Common myeloid progenitor, CD34-positive (primary cell): ENCODE measurements around the gene CCDC192.
"Not testable (repeated sequence)": the region's sequence is repeated elsewhere in the genome, so short reads cannot be mapped to it uniquely, and the experiment has no call there.

Experiments used
- CTCF ChIA-PET: fragments of 350-600 bp; sonication (Branson Sonifier 250); formaldehyde crosslinking; loops from one replicate; lab custom pipeline; 2021; ENCODE audit warnings: antibody characterized with exemption; lab: Charles Lee
- POLR2A ChIA-PET: fragments of 350-600 bp; sonication (Branson Sonifier 250); formaldehyde crosslinking; loops from one replicate; lab custom pipeline; 2021; ENCODE audit warnings: antibody characterized with exemption; lab: Charles Lee
- DNase-seq, 3 donors: peaks; one replicate each; pipeline versions ENCODE4 v3.0.0 to v3.0.0-alpha.2; 2013
- H3K27ac ChIP-seq, 2 experiments: 1 replicate in 1 of 2; 2 replicates in 1 of 2; pipeline ENCODE4 v1.7.0; 2013; ENCODE audit warnings: inconsistent platforms in 2 of 2, low read length in 2 of 2, mild to moderate bottlenecking in 2 of 2, low read depth in 1 of 2, moderate library complexity in 1 of 2; ENCODE audit not compliant: severe bottlenecking in 2 of 2, insufficient read depth in 1 of 2, poor library complexity in 1 of 2
- H3K27me3 ChIP-seq, 5 experiments: replicated peaks in 2 of 5; 1 replicate in 3 of 5; 2 replicates in 2 of 5; pipeline versions ENCODE4 v1.6.1 to v1.7.0; 2013; ENCODE audit warnings: low read length in 4 of 5, mild to moderate bottlenecking in 2 of 5, moderate library complexity in 2 of 5, inconsistent platforms in 1 of 5; ENCODE audit not compliant: insufficient read depth in 5 of 5, control insufficient read depth in 4 of 5
- H3K36me3 ChIP-seq, 4 experiments: 1 replicate in 2 of 4; 2 replicates in 2 of 4; pipeline versions ENCODE4 v1.6.1 to v1.7.0; 2013; ENCODE audit warnings: low read length in 3 of 4, control low read depth in 1 of 4, mild to moderate bottlenecking in 1 of 4; ENCODE audit not compliant: control insufficient read depth in 4 of 4, insufficient read depth in 4 of 4
- H3K4me1 ChIP-seq, 4 experiments: 1 replicate in 3 of 4; 2 replicates in 1 of 4; pipeline versions ENCODE4 v1.6.1 to v1.7.1; 2013; ENCODE audit warnings: low read length in 3 of 4, mild to moderate bottlenecking in 3 of 4, control low read depth in 1 of 4, inconsistent platforms in 1 of 4, moderate library complexity in 1 of 4; ENCODE audit not compliant: control insufficient read depth in 4 of 4, insufficient read depth in 4 of 4; ENCODE audit errors: control extremely low read depth in 1 of 4
- H3K4me3 ChIP-seq, 7 experiments: 1 replicate in 4 of 7; 2 replicates in 3 of 7; pipeline versions ENCODE4 v1.5.1 to v1.7.0; 2013; ENCODE audit warnings: mild to moderate bottlenecking in 7 of 7, low read length in 6 of 7, moderate library complexity in 6 of 7, inconsistent platforms in 2 of 7, low read depth in 2 of 7, control low read depth in 1 of 7; ENCODE audit not compliant: insufficient read depth in 4 of 7, control insufficient read depth in 1 of 7; ENCODE audit errors: extremely low read depth in 1 of 7
- H3K9me3 ChIP-seq, 5 experiments: 1 replicate in 4 of 5; 2 replicates in 1 of 5; pipeline versions ENCODE4 v1.6.1 to v1.7.1; 2013; ENCODE audit warnings: low read length in 4 of 5, mild to moderate bottlenecking in 2 of 5, inconsistent platforms in 1 of 5, low read depth in 1 of 5, moderate library complexity in 1 of 5; ENCODE audit not compliant: control insufficient read depth in 4 of 5, insufficient read depth in 2 of 5; ENCODE audit errors: control extremely low read depth in 1 of 5
- WGBS: methylation state at CpG from one replicate; pipeline ENCODE4 v1.1.5; 2013; ENCODE audit not compliant: insufficient coverage; 5-methylcytosine and 5-hydroxymethylcytosine counted together

Gene CCDC192

GRCh38 chr5:127707209-127707608 is 4.0 kb downstream of the CCDC192 start:
- CTCF ChIA-PET: no interaction called here
- POLR2A ChIA-PET: no interaction called here
- Histone ChIP-seq H3K36me3 (no peaks in the 10 kb centered on the region), H3K27ac (no peak overlapping the region), H3K4me1 (peaks cover 0 to 24% (median 9%) of the 10 kb centered on the region in 4 experiments), H3K4me3 (no peak overlapping the region), H3K9me3 (peaks cover 0 to 4% (median 0%) of the 10 kb centered on the region in 5 experiments), H3K27me3 (no peaks in the 10 kb centered on the region)
- no peak for DNase-seq
- WGBS: 70% methylated on average over 1 of the region's 3 CpGs

DNA sequence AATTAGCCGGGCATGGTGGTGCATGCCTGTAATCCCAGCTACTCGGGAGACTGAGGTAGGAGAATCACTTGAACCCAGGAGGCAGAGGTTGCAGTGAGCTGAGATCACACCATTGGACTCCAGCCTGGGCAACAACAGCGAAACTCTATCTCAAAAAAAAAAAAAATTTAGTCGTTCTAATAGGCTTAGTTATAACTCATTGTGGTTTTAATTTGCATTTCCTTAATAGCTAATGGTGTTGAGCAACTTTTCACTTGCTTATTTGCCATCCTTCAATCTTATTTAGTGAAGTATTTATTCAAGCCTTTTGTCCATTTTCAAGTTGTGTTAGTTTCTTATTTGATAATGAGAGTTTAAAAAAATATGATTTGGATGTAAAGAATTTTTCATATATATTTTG is 9.9 kb downstream of the CCDC192 start:
- H3K9me3 ChIP-seq, H3K27ac ChIP-seq, H3K27me3 ChIP-seq, H3K4me3 ChIP-seq, H3K36me3 ChIP-seq, H3K4me1 ChIP-seq, CTCF ChIA-PET: not testable (repeated sequence)
- DNase-seq: peak in 2 of 3 donors; percentile 21
- no CpG with 5 or more reads among the region's 4 CpGs for WGBS
- POLR2A ChIA-PET: interaction anchor here (0.7 kb wide), 1 partner anchor 32 kb away, joined by 3 read pairs; no protein-coding TSS in a partner anchor

GRCh38 chr5:127718181-127718580 is 15.0 kb downstream of the CCDC192 start:
- Histone ChIP-seq H3K9me3 (peaks cover 0 to 24% (median 7%) of the 10 kb centered on the region in 5 experiments), H3K27ac (no peak overlapping the region), H3K36me3 (peaks cover 0 to 3% (median 0%) of the 10 kb centered on the region in 4 experiments), H3K4me3 (no peak overlapping the region), H3K4me1 (peaks cover 0 to 5% (median 2%) of the 10 kb centered on the region in 4 experiments), H3K27me3 (no peaks in the 10 kb centered on the region)
- 83% methylated on average over 1 of the region's 1 CpG for WGBS
- ChIA-PET CTCF (no interaction called here), POLR2A (no interaction called here)
- no peak for DNase-seq

- Histone ChIP-seq H3K4me1 (peaks cover 3 to 23% (median 10%) of the 10 kb centered on the region in 4 experiments), H3K27ac (peak overlapping the region in 1 of 2 experiments; percentile 49), H3K9me3 (peaks cover 0 to 24% (median 7%) of the 10 kb centered on the region in 5 experiments), H3K4me3 (peak overlapping the region in 1 of 7 experiments; percentile 28), H3K36me3 (peaks cover 0 to 3% (median 0%) of the 10 kb centered on the region in 4 experiments), H3K27me3 (no peaks in the 10 kb centered on the region)
- peak; percentile 72 to 95 (median 91) for DNase-seq
- POLR2A ChIA-PET: no interaction called here
- CTCF ChIA-PET: interaction anchor here (1.2 kb wide), 1 partner anchor 35 kb away, joined by 4 read pairs; no protein-coding TSS in a partner anchor
- 0% methylated on average over 2 of the region's 2 CpGs for WGBS
Observed at GRCh38 chr5:127723571-127723970, 20.4 kb downstream of the CCDC192 start.

- Histone ChIP-seq H3K4me1 (peaks cover 3 to 23% (median 10%) of the 10 kb centered on the region in 4 experiments), H3K27ac (no peak overlapping the region), H3K27me3 (no peaks in the 10 kb centered on the region), H3K4me3 (no peak overlapping the region), H3K36me3 (peaks cover 0 to 2% (median 0%) of the 10 kb centered on the region in 4 experiments), H3K9me3 (peaks cover 0 to 13% (median 2%) of the 10 kb centered on the region in 5 experiments)
- CTCF ChIA-PET: interaction anchor here (1.4 kb wide), 1 partner anchor 17 kb away, joined by 4 read pairs; no protein-coding TSS in a partner anchor
- POLR2A ChIA-PET: no interaction called here
- no peak for DNase-seq
- no CpG with 5 or more reads among the region's 1 CpG for WGBS
Observed at GRCh38 chr5:127725673-127726072, 22.5 kb downstream of the CCDC192 start.

- no peak overlapping the region for H3K27ac ChIP-seq
- no peaks in the 10 kb centered on the region for H3K4me1 ChIP-seq
- H3K27me3 ChIP-seq: no peaks in the 10 kb centered on the region
- CTCF ChIA-PET: interaction anchor here (1.7 kb wide), 1 partner anchor 24 kb away, joined by 3 read pairs; no protein-coding TSS in a partner anchor
- POLR2A ChIA-PET: no interaction called here
- H3K9me3 ChIP-seq: peaks cover 0 to 9% (median 0%) of the 10 kb centered on the region in 5 experiments
- H3K4me3 ChIP-seq: no peak overlapping the region
- DNase-seq: no peak
- H3K36me3 ChIP-seq: no peaks in the 10 kb centered on the region
- no CpG with 5 or more reads among the region's 1 CpG for WGBS
Observed at GRCh38 chr5:127732963-127733362, 29.8 kb downstream of the CCDC192 start.

- H3K27ac ChIP-seq, POLR2A ChIA-PET, H3K4me3 ChIP-seq, H3K36me3 ChIP-seq, H3K9me3 ChIP-seq, DNase-seq, H3K27me3 ChIP-seq: not testable (repeated sequence)
- peaks cover 0 to 21% (median 8%) of the 10 kb centered on the region in 4 experiments for H3K4me1 ChIP-seq
- WGBS: 96% methylated on average over 11 of the region's 14 CpGs
- CTCF ChIA-PET: interaction anchor here (1.1 kb wide), 1 partner anchor 338 kb away, joined by 3 read pairs; no protein-coding TSS in a partner anchor
Observed at GRCh38 chr5:127739348-127739747, 36.2 kb downstream of the CCDC192 start.
